Stimulated activated CD8-positive, alpha-beta memory T cell treated with anti-CD3 and anti-CD28 coated beads, Interleukin-12 subunit alpha, Interleukin-12 subunit beta, amount 100 ng/mL, for 24 hours (primary cell): ENCODE measurements around the gene GRIN2D.

Source experiments
- DNase-seq: peaks from one replicate; pipeline ENCODE4 v3.0.0-alpha.2; 2020; ENCODE audit errors: extremely low read depth

GRIN2D gene

DNA sequence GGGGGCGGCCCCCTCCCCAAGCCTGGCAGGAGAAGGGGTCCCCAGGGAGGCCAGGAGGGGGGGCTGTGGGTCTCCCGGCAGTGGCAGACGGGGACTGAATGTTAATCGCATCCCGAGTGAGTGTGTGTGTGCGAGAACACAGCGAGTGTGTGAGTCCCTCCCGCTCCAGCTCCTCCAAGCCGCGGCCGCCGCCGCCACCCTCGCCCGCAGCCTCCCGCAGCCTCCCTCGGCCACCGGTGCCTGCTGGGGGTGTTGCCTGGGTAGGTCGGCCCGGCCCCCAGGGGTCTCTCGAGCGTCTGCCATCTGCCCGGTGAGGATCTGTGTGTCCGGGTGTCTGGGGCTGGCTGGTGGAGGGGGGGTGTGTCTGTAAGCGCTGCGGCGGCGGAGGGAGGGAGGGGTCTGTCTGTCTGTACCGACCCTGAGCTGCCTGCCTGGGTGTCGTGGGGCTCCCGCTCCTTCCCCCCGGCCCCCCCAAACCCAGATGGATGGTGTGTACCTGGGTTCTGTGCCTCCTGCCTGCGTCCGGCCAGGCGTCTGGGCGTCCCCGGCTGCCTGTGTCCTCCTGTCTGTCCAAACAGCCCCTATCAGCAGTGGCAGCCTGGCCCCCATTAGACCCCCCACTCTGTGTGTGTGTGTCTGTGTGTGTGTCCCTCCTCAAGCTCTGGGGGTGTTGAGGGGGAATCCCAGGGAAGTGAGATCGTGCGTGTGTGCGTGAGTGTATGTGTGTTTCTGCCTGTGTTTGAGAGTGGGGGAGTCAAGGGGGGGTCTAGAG is at the start of gene GRIN2D:
Gene GRIN2D (plus strand): TSS at position 110 of the 772 bp plus-strand sequence. CDS start 4,725 bp downstream, outside the sequence.
- DNase-seq = no peak

DNA sequence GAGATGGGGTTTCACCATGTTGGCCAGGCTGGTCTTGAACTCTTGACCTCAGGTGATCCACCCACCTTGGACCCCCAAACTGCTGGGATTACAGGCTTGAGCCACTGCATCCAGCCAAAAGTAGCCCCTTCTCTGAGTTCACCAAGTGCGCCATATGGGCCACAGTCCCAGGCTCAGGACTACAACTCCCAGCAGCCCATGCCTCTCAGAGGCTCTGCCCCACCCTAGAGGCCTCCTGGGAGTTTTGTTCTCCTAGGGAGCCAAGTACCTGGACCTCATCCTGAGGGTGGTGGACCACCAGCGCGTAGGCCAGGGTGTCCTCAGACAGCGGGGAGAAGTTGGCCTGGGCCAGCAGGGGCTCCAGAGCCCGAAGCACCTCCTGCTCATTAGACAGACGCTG is 48.6 kb upstream of the GRIN2D start:
- DNase-seq = no peak

- DNase-seq = no peak
Observed at GRCh38 chr19:48346191-48346590, 47.3 kb upstream of the GRIN2D start.

GRCh38 chr19:48348045-48348444 is 45.4 kb upstream of the GRIN2D start:
- no peak for DNase-seq

GRCh38 chr19:48348737-48349136 is 44.7 kb upstream of the GRIN2D start:
- no peak for DNase-seq

- DNase-seq = no peak
Observed at GRCh38 chr19:48350856-48351255, 42.6 kb upstream of the GRIN2D start.

DNA sequence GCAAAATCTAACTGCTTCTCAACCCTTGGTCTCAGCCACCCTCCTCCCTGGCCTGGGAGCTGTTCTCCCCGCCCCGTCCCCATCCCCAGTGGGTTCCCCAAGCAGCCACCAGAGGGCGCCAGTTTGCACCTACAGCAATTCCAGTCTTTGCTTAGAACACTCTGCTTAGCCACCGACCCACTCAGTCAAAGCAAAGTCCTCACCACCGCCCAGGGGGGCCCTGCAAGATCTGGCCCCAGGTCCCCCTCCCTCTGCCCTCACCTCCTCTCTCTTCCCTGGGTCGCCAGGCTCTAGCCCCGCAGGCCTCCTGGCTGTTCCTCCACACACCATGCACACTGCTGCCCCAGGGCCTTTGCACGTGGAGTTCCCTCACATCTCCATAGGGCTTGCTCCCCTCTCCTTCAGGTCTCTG is 42.1 kb upstream of the GRIN2D start:
- DNase-seq = no peak

DNA sequence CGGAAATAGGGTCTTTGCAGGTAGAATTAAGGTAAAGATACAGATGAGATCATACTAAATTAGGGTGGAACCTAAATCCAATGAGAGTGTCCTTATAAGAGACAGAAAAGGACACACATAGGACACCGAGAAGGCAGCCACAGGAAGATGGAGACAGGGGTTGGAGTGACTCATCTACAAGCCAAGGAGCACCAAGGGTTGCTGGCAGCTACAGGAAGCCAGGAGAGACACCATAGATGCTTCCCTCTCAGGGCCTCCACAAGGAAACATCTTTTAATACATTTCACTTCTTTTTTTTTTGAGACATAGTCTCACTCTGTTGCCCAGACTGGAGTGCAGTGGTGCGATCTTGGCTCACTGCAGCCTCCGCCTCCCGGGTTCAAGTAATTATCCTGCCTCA is 39.8 kb upstream of the GRIN2D start:
- DNase-seq = no peak

GRCh38 chr19:48354332-48354992 is 39.0 kb upstream of the GRIN2D start:
- DNase-seq = no peak

DNA sequence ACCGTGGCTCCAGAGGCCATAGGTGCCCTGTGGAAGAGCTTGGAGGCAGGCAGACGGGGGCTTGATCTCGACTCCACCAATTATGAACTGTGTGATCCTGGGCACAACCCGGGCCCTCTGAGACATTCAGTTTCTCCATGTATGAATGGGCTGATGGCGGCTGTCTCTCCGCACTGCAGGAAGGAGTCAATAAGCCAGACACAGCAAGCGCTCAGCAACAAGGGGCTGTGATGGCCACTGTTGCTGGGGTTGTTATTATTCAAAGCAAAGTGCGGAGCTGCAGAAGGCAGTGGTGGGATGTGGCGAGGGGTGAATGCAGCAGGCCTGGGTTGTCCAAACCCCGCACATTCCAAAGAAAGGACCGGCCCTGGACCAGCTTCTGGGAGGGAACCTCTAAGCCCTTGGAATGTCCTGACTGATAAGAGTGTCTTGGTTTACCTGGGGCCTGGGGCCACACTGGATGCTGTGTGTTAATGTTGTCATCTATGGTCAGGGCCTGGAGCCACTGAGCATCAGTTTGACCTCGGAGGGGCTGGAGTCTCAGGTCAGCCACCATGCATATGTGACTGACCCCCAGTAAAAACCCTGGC is 38.0 kb upstream of the GRIN2D start:
- DNase-seq = no peak

GRCh38 chr19:48359123-48359522 is 34.3 kb upstream of the GRIN2D start:
- no peak for DNase-seq

GRCh38 chr19:48361912-48362311 is 31.6 kb upstream of the GRIN2D start:
- DNase-seq = no peak

GRCh38 chr19:48362716-48363499 is 30.6 kb upstream of the GRIN2D start:
- DNase-seq = peak; percentile 81

DNA sequence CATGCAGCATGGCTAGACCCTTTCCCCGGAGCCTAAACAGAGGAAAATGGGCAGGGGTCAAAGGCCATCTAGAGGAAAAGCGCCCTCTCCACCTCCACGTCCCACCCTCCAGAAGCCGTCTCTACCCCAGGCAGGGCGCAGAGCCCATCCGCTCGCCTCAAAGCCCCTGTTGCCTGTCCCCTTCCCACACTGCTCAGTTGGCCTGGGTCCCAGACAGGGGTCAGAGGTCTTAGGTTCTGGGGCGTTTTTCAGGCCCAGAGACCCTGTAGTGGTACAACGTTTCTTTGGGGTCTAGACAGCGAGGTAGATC is 30.0 kb upstream of the GRIN2D start:
- no peak for DNase-seq

DNA sequence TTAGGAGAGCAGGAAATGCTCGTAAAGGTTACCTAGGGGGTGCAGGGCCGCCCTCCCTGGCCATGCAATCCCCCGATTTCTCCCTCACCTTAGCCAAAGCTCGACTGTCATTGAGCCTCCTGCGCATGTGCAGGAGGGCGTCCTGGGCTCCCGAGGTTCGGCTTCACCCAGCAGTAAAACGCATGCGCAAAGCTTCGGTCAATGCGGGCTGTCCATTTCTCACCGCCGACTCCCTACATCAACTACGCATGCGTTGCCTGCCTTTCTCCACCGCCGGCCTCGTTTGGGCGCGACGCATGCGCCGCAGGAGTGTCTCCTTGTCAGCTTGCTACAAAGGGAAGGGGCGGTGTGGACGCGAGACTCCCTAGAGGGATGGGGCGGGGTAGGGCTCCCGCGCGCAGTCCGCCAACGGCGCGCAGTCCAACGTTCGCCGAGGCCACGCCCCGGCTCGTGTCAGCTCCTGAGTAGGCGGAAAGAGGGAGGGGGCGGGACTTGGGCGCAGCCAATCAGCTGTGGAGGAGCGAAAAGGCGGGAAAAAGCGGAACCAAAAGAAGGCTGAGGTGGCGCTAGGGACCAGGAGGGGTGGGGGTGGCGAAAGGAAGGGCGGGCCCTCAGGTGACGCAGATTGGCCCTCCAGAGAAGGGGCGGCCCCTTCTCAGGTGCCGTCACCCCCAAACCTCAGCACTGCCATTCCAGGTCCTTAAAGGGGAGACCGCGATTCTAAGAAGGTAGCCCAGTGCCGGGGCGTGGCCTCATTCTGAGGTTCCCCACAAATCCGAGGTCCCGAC is 29.5 kb upstream of the GRIN2D start, which contains the start of the genes SYNGR4 and TMEM143:
Gene SYNGR4 (plus strand): TSS at position 558 of the 788 bp plus-strand sequence. CDS start 1,476 bp downstream, outside the sequence.
Gene TMEM143 (minus strand): TSS at position 131 of the 788 bp plus-strand sequence. CDS start 20 bp downstream, at position 111.
- peak; percentile 96 for DNase-seq

DNA sequence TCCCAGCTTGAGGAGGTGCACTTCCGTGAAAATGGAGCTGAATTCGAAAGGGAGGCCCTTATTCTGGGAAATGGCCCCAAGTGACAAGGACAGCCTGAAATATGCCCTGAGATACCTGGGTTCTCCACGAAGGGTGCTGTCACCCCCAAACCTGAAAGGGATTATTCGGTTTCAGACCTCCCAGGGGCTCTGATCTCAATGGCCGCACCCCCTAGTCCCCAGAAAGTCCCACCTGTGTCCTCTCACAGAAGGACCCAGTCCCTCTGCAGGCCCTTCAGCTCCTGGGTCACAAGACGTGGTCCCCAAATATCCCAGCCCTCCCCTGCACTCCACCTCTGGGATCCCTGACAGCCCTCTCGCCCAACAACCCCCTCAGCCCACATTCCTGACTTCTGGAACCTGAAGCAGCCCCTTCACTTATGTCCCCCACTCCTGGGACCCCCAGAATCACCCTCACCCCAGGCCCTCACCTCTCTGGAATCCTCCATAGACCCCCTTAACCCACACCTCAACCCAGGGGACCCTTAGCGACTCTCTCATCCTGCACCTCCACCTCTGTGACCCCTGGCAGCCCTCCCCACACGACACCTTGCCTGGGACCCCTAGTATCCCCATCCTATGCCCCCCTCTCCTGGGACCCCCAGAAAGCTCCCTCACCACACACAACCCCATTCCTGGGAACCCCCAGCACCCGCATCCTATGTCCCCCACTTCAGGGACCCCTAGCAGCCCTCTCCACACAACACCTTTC is 28.7 kb upstream of the GRIN2D start:
- no peak for DNase-seq

DNA sequence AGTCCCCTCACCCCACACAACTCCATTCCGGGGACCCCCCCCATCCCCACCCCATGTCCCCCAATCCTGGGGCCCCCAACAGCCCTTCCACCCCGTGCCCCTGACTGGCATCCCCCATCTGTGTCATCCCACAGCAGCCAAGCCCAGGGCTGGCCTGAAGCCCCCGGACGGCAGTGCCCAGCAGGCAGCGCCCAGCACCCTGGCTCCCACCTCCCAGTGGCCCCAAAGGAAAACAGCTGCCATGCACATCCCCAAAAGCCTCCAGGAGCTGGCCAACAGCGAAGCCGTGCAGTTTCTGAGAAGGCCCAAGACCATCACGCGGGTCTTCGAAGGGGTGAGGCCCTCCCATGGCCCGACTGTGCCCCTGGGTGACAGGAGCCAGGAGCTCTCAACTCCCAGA is 27.9 kb upstream of the GRIN2D start:
- no peak for DNase-seq

DNA sequence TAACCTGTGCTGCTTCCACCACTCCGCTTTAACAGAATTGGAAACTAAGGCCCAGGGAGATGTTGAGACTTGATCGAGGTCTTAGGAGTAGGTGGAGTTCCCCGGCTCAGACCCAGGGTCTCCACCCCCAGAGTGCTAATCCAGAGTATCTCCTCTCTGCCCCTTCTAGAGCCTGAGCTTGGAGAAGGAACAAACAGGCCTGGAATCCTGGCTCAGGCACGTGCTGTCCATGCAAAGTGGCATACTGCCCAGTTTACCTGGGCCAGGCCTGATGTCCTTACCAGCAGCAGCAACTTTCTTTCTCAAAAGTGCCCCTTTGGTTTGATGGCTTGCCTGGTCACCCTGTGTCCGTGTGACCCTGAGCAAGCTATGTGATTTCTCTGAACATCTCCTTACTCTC is 25.6 kb upstream of the GRIN2D start:
- no peak for DNase-seq

DNA sequence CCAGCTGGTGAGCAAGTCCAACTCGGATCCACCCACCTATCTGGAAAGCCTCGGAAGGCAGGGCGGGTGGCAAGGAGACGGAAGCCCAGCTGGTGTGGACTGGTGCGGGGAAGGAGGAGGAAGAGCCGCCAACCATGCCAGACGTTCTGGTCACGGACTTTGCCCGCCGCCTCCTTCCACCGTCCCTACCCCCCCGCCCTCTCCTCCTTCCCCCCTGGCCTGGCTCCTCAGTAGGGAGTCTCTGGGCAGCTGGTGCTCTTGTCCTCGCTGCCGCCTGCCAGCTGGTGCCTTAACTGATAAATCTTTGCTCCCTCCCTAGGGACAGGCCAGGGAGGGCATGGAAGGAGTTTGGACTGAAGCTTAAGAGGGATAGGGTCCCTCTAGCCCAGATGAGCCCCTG is 24.5 kb upstream of the GRIN2D start:
- no peak for DNase-seq

DNA sequence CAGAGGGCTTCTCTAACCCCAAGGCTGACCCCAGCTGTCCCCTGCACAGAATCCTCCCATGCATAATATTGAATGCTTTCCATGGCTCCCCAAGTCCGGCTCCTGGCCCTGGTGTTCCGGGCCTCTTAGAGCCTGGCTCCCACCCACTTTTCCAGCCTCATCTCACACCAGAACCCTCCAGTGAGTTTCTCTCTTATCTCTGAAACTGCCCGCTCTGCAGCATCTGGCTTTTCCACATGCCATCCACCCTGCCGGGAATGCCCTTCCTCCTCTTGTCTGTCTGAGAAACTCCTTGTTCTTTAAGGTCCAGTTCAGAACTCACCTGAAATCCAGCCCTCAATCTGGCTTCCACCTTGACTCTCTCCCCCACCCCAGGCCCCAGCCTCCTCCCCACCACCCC is 22.5 kb upstream of the GRIN2D start:
- no peak for DNase-seq

DNA sequence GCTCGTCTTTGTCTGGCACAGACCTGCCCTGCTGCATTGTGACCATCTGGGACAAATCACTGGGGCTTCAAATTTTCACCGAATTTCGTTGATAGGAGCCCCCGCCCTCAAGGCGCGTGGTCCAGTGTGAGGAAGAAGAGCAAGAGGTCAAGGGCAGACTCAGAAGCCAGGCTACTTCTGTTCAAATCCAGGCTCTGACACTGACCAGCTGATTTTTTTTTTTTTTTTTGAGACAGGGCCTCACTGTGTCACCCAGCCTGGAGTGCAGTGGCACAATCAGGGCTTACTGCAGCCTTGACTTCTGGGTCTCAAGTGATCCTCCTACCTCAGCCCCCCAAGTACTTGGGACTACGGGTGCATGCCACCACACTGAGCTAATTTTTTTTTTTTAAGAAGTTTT is 22.1 kb upstream of the GRIN2D start:
- no peak for DNase-seq
